Endothelial cell of umbilical vein (primary cell): ENCODE results near the gene GPATCH1. TPM values are rescaled to one million over a fixed set of nuclear protein-coding genes. Genes with fewer than 3 reads are reported as not detected.

Experiments
- BruUV-seq: library from RNA; stranded (reverse); fragments of 400-500 nt; replicated peaks from 2 replicates; lab custom pipeline; 2021; lab: Mats Ljungman, UMichigan
- CTCF ChIA-PET: fragments of 300-600, 350-600 bp; sonication (Branson Sonifier 250); formaldehyde crosslinking; loops from one replicate; lab custom pipeline; 2021; ENCODE audit warnings: antibody characterized with exemption, inconsistent platforms; lab: Charles Lee
- POLR2A ChIA-PET: fragments of 300-600, 350-600 bp; sonication (Branson Sonifier 250); formaldehyde crosslinking; loops from one replicate; lab custom pipeline; 2021; ENCODE audit warnings: antibody characterized with exemption, inconsistent platforms; lab: Charles Lee
- DNase-seq: peaks from one replicate; pipeline ENCODE4 v3.0.0-alpha.2; 2011; ENCODE audit warnings: low read depth, low spot score
- FAIRE-seq: peaks from 2 replicates; lab custom pipeline; 2011; peaks lifted over from hg19 to GRCh38; lab: Jason Lieb, UNC
- H2AFZ ChIP-seq: 2 replicates; pipeline ENCODE4 v1.6.0; 2012; ENCODE audit warnings: low read depth, low read length, control low read depth, inconsistent platforms
- H3K27ac ChIP-seq: 2 replicates; pipeline ENCODE4 v1.5.1; 2011; ENCODE audit warnings: low read depth, mild to moderate bottlenecking, control low read depth, low read length, moderate library complexity; ENCODE audit not compliant: insufficient read depth
- H3K27me3 ChIP-seq, 2 experiments: 2 replicates each; pipeline versions ENCODE4 v1.6.0 to v1.6.1; 2011; ENCODE audit warnings: low read length in 2 of 2, mixed read lengths in 1 of 2; ENCODE audit not compliant: control insufficient read depth in 2 of 2, insufficient read depth in 2 of 2
- H3K36me3 ChIP-seq, 2 experiments: 2 replicates in 1 of 2; 3 replicates in 1 of 2; pipeline ENCODE4 v1.5.1; 2011; ENCODE audit warnings: low read length in 2 of 2, mild to moderate bottlenecking in 1 of 2, moderate library complexity in 1 of 2; ENCODE audit not compliant: control insufficient read depth in 2 of 2, insufficient read depth in 2 of 2; ENCODE audit errors: extremely low read depth in 1 of 2
- H3K4me1 ChIP-seq: 3 replicates; pipeline ENCODE4 v1.5.1; 2011; ENCODE audit warnings: mild to moderate bottlenecking, low read length; ENCODE audit not compliant: control insufficient read depth, insufficient read depth; ENCODE audit errors: extremely low read depth
- H3K4me2 ChIP-seq: 2 replicates; pipeline ENCODE4 v1.6.1; 2011; ENCODE audit warnings: low read length, control low read depth, mixed read lengths; ENCODE audit not compliant: insufficient read depth
- H3K4me3 ChIP-seq, 3 experiments: fragments of 200-600 bp in 1 of 3; sonication (generic), shearing (Covaris generic) in 1 of 3; replicated peaks in 1 of 3; 2 replicates each; pipeline ENCODE4 v1.5.1; 2011 to 2016; ENCODE audit warnings: control low read depth in 3 of 3, low read length in 3 of 3, mild to moderate bottlenecking in 2 of 3, inconsistent platforms in 1 of 3, low read depth in 1 of 3, moderate library complexity in 1 of 3; ENCODE audit not compliant: insufficient read depth in 1 of 3
- H3K79me2 ChIP-seq: 2 replicates; pipeline ENCODE4 v1.6.0; 2012; ENCODE audit warnings: low read length, inconsistent platforms; ENCODE audit not compliant: control insufficient read depth, insufficient read depth
- H3K9ac ChIP-seq: replicated peaks from 2 replicates; pipeline ENCODE3; 2011; ENCODE audit warnings: low read length, control low read depth; ENCODE audit not compliant: insufficient read depth; ENCODE audit errors: extremely low read depth
- H3K9me1 ChIP-seq: replicated peaks from 3 replicates; pipeline ENCODE4 v1.6.0; 2011; ENCODE audit warnings: mild to moderate bottlenecking, low read length; ENCODE audit not compliant: control insufficient read depth, insufficient read depth; ENCODE audit errors: extremely low read depth
- H3K9me3 ChIP-seq: replicated peaks from 2 replicates; pipeline ENCODE4 v1.5.1; 2012; ENCODE audit warnings: low read length, inconsistent platforms; ENCODE audit not compliant: control insufficient read depth, insufficient read depth
- H4K20me1 ChIP-seq: replicated peaks from 2 replicates; pipeline ENCODE3; 2011; ENCODE audit warnings: mild to moderate bottlenecking, low read length; ENCODE audit not compliant: control insufficient read depth, insufficient read depth; ENCODE audit errors: extremely low read depth
- EZH2 ChIP-seq: IDR thresholded peaks from 2 replicates; pipeline ENCODE4 v1.6.1; 2012; ENCODE audit warnings: borderline replicate concordance, low read depth, mild to moderate bottlenecking, moderate library complexity, low read length, inconsistent platforms; ENCODE audit not compliant: severe bottlenecking
- FOS ChIP-seq: IDR thresholded peaks from 2 replicates; pipeline ENCODE4 v1.6.1; 2011; ENCODE audit warnings: mild to moderate bottlenecking, low read length, moderate library complexity, borderline replicate concordance; ENCODE audit not compliant: insufficient read depth
- GATA2 ChIP-seq: IDR thresholded peaks from 2 replicates; pipeline ENCODE4 v1.7.0; 2011; ENCODE audit warnings: low read depth, mild to moderate bottlenecking, moderate library complexity, mixed read lengths, low read length; ENCODE audit not compliant: insufficient read length, insufficient read depth
- JUN ChIP-seq: IDR thresholded peaks from 2 replicates; pipeline ENCODE4 v1.6.1; 2011; ENCODE audit warnings: borderline replicate concordance, low read depth; ENCODE audit not compliant: insufficient read length, insufficient read depth
- MYC ChIP-seq: IDR thresholded peaks from one replicate; pipeline ENCODE4 v1.6.1; 2011; ENCODE audit warnings: mild to moderate bottlenecking, low read depth, low read length
- POLR2A ChIP-seq: IDR thresholded peaks from 2 replicates; pipeline ENCODE4 v1.6.1; 2012; ENCODE audit warnings: low read depth, mild to moderate bottlenecking, control low read depth, low read length
- POLR2AphosphoS5 ChIP-seq: IDR thresholded peaks from 2 replicates; pipeline ENCODE4 v1.6.1; 2012; ENCODE audit warnings: low read depth, mild to moderate bottlenecking, control low read depth, low read length, moderate library complexity; ENCODE audit not compliant: insufficient read depth
- dilution Hi-C: fragments of 300-500 bp; cut with MboI; formaldehyde crosslinking; loops from one replicate; pipeline ENCODE4 v1.15.0; 2019; ENCODE audit warnings: low sequenced_read_pairs; ENCODE audit not compliant: extremely low pct_ligation_motif_present
- intact Hi-C: fragments of 100-400 bp; cut with micrococcal nuclease; formaldehyde crosslinking; loops from one replicate; pipeline ENCODE4 v1.10.0; 2022
- polyA plus RNA-seq, 4 experiments: library from polyadenylated mRNA; depleted of rRNA in 3 of 4; stranded (reverse) in 3 of 4; unstranded in 1 of 4; fragments of >200 nt; gene quantifications; 2 replicates each; pipeline versions ENCODE4 v1.2.1 to v1.2.3, GENCODE V29; 2011 to 2012; ENCODE audit warnings: missing spikeins in 1 of 4
- total RNA-seq: library from RNA; stranded (reverse); gene quantifications from 2 replicates; pipeline ENCODE4 v1.2.3, GENCODE V29; 2021
- TF ChIP-seq, protein P1 (sequence below), 2 donors: IDR thresholded peaks; 1 replicate in 1 of 2; 2 replicates in 1 of 2; pipeline ENCODE4 v1.5.1; 2011; ENCODE audit warnings: low read length in 2 of 2, mild to moderate bottlenecking in 2 of 2, moderate library complexity in 2 of 2, control low read depth in 1 of 2, inconsistent platforms in 1 of 2, low read depth in 1 of 2; ENCODE audit not compliant: insufficient read depth in 1 of 2; ENCODE audit errors: extremely low read depth in 1 of 2
- TF ChIP-seq, protein P2 (sequence below): IDR thresholded peaks from 2 replicates; pipeline ENCODE4 v1.6.1; 2011; ENCODE audit not compliant: insufficient read depth, insufficient read length

The GPATCH1 gene
- total and polyA plus RNA-seq, 2 donors (not counting 3 experiments of a cell fraction or from before 2014, with no cell fraction given) = 4.5 to 9.2 TPM

DNA sequence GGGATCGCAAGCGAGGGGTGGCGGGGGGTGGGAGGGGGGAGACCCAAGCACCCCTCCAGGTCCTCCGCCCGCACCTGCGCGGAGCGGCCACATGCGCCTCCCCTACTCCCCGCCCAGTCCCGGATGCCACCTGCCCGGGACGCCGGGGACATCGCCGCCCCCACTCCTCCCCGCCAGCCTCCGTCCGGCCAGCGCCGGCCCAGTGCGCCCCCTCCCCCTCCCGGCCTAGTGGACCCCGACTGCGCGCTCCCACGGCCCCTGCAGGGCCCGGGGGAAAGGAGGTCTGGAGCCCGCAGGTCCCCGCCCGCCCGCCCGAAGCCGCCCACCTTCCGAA is 16.6 kb upstream of the GPATCH1 start:
- peaks cover 5 to 16% of the 10 kb centered on the region in 2 experiments for H3K27me3 ChIP-seq
- no peaks in the 10 kb centered on the region for H4K20me1 ChIP-seq
- no peak for DNase-seq
- H3K9ac ChIP-seq = no peak overlapping the region
- no peaks in the 10 kb centered on the region for H3K79me2 ChIP-seq
- FAIRE-seq = no peak
- POLR2A ChIA-PET = no interaction called here
- TF ChIP-seq JUN (no peak), POLR2A (no peak), MYC (no peak), POLR2AphosphoS5 (no peak), GATA2 (no peak), EZH2 (no peak), FOS (no peak)
- TF ChIP-seq, protein P1, sequence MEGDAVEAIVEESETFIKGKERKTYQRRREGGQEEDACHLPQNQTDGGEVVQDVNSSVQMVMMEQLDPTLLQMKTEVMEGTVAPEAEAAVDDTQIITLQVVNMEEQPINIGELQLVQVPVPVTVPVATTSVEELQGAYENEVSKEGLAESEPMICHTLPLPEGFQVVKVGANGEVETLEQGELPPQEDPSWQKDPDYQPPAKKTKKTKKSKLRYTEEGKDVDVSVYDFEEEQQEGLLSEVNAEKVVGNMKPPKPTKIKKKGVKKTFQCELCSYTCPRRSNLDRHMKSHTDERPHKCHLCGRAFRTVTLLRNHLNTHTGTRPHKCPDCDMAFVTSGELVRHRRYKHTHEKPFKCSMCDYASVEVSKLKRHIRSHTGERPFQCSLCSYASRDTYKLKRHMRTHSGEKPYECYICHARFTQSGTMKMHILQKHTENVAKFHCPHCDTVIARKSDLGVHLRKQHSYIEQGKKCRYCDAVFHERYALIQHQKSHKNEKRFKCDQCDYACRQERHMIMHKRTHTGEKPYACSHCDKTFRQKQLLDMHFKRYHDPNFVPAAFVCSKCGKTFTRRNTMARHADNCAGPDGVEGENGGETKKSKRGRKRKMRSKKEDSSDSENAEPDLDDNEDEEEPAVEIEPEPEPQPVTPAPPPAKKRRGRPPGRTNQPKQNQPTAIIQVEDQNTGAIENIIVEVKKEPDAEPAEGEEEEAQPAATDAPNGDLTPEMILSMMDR (IDR thresholded peaks at IDR 0.05; ENCODE audit: extremely low read depth in 1 of 2, insufficient read depth in 1 of 2, low read depth in 1 of 2, low read length in 2 of 2) = no peak
- TF ChIP-seq, protein P2, sequence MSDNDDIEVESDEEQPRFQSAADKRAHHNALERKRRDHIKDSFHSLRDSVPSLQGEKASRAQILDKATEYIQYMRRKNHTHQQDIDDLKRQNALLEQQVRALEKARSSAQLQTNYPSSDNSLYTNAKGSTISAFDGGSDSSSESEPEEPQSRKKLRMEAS = no peak
- no peak overlapping the region for H3K27ac ChIP-seq
- peak overlapping the region in 1 of 3 experiments; percentile 59 for H3K4me3 ChIP-seq
- intact Hi-C loops (loop anchor here (2.0 kb wide), 1 partner anchor 16 kb away; the partner anchor contains the start of gene GPATCH1), dilution Hi-C loops (no loop called here)
- no peaks in the 10 kb centered on the region for H3K9me3 ChIP-seq
- CTCF ChIA-PET = no interaction called here
- H3K9me1 ChIP-seq = no peaks in the 10 kb centered on the region
- no peaks in the 10 kb centered on the region for H3K4me1 ChIP-seq
- H2AFZ ChIP-seq = no peak overlapping the region
- BruUV-seq = no TSS peak
- no peak overlapping the region for H3K4me2 ChIP-seq
- H3K36me3 ChIP-seq = no peaks in the 10 kb centered on the region
